Iris pigment epithelial cell (primary cell): ENCODE results near the gene DUSP10.
A peak's percentile ranks its signal among the peaks of the same experiment; 100 is the strongest.

Source experiments
- DNase-seq: peaks from one replicate; pipeline ENCODE4 v3.0.0-alpha.2; 2011; ENCODE audit warnings: low read depth

DUSP10 gene

DNA sequence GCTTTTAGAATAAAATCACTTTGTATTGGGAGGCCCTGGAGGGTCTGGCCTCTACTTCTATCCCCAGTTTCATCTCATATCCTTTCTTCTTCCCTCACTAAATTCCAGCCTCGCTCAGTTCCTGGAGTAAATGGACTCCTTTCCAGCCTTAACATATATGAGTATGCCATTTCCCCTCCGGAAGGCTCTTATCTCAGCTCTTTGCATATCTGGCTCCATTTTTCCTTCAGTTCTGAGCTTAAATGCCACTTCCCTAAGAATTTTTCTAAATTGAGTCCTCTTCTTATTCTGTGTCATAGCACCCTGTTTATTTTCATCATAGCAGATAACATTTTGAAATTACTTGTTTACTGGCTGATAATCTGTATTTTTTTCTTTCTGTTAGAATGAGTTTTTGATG is 20.2 kb upstream of the DUSP10 start:
- no peak for DNase-seq

DNA sequence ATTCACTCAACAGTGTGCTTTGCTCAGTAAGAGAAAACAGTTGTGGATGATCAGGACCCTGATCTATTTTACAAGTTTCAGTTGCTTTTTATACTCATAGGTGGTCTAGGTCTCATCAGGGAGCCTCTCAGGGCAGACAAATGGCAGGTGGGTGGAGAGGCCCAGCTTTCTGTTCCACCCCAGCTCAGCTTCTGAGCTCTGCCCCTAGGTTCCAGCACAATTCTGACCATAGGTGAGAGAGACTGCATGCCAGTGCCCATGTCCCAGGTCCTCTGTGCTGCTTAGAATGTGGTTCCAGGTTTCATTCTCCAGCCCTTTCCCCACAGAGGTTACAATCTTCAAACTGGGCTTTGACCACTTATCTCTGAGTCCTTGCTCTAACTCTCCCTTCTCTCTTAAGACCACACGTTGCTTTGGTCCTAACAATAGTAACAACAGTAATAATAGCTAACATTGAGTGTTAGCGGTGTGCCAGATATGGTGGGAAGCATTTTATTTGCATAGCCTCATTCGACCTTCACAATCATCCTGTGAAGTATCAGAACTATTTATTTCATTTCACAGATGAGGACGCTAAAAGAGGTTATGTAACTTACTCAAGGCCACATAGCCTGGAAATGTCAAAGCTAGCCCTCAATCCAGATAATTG is 19.6 kb upstream of the DUSP10 start:
- no peak for DNase-seq

DNA sequence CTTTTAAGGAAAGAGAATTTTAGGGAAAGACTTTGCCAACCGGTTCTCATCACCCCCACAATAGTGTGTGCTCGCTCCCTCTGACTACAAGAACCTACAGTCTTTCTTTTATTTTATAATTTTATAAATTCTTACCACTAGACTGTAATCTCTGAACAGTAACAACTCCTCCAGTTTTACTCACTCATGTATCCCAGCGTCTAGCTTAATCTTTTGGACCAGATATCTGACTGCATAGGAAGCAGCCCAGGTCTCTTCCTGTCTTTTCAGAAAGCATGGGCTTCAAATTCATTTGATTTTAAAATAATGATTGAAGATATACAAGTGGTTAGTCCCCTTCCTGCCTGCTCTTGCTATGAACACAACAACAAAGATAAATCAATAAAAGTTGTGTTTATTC is 19.0 kb upstream of the DUSP10 start:
- DNase-seq, result no peak

DNA sequence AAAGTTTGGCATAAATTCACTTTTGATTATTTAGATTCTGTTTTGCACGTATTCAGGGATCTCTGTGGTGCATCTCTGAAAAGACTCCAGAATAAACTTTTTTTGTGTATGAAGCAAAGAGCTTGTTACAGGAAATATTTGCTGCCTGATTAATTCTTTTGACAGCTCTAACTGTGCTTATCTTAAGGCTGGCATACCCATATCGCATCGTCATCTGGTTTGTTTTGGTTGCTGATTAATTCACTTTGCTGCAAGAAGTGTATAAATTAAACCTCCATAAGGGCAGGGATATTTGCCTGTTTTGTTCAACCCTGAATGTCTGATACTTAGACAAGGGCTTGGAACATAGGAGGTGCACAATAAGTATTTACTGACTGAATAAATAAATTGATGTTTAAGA is 17.5 kb upstream of the DUSP10 start:
- peak; percentile 64 for DNase-seq

DNA sequence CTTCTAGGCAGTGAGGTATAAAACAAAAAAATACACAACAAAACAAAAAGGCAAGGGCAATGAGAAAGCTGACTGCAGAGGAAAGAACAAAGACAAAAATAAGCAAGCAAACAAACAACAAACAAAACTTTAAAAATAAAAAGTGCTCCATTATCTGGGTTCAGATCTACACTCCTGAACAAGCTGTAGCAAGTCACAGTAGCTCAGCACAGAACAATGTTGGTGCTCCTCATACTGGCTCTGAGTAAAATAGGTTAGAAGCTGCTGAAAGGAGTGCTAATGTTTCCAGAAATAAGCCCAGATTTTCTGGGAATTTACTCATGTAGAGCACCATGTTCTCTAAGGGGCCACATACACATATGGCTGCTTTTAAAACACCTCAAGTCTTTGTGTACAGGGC is 16.6 kb upstream of the DUSP10 start:
- DNase-seq, result no peak

DNA sequence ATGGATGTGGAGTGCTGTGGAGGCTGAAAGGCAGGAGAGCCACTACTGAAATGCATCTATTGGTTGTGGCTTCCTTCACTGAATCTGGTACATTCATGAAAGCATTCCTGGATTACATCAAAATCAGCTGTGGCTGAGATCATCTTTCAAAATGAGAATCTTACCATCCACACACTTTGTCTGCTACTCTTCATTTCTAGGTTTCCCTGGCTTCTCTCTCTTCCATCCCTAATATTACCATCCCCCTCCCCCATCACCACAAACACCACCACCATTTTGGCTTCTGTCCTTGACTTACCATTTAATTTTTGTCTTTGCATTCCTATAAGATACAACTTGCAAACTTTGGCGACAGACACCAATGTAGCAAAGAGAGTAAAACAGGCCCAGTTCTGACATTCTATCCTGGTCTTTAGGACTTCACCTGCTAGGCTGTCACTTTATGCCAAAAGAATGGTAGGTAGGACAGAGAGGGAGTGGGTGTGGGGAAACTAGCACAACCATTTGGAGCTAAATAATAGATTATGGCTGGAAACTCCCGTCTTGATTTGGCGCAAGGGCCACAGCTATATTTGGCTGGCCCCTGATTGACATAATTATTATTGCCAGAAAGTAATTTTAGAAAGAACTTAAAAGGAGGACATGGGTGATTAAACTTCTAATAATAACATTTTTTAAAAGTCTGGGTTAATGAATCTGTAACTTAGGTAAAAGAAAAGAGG is 15.1 kb upstream of the DUSP10 start:
- DNase-seq, result peak; percentile 41

DNA sequence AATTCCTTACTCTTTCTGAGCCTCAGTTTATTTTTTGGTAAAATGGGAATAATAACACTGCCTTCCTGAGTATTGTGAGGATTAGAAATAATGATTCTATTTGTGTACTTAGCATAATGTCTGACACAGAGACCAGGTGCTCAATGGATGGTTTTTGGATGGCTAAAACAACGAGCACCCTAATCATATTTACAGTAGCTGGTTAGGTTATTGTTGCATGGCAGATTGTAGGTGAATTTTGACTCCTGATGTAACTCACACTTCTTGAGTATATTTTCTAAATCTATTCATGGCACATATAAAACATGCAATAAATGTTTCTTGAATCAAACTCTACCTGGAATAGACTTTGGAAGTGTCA is 11.9 kb upstream of the DUSP10 start:
- DNase-seq, result no peak

DNA sequence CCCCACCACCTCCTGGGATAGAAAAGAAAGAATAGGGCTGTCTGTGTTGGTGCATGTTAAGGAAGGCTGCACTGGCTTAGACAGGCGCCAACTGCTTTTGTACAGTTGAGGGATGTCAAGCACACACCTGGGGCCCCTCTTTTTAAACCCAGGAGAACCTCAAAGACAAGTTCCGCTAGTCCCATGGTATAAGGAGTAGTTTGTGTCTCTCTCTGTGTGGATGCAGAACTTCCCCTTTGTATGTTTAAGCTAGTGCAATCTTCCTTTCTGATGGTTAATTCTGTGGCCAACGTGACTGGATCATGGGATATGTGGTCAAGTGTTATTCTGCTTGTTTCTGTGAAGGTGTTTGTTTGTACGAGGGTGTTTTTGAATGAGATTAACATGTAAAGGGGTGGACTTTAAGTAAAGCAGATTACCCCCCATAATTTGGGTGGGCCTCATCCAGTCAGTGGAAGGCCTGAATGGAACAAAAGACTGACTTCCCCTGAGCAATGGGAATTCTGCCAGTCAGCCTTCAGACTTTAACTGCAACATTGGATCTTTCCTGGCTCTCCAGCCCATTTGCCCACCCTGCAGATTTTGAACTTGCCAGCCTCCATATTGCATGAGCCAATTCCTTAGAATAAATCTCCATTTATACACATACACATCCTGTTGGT is 9.5 kb upstream of the DUSP10 start:
- no peak for DNase-seq

DNA sequence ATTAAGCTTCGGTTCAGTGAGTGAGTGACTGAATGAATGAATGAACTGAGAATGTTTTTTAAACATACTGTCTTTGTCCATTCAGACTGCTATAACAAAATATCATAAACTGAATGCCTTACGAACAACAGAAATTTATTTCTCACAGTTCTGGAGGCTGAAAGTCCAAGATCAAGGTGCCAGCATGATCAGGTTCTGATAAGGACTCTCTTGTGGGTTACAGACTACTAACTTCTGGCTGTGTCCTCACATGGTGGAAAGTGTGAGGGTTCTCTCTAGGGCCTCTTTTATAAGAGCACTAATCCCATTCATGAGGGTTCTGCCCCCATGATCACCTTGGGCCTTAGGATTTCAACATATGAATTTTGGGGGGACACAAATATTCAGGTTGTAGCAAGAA is 7.1 kb upstream of the DUSP10 start:
- no peak for DNase-seq

DNA sequence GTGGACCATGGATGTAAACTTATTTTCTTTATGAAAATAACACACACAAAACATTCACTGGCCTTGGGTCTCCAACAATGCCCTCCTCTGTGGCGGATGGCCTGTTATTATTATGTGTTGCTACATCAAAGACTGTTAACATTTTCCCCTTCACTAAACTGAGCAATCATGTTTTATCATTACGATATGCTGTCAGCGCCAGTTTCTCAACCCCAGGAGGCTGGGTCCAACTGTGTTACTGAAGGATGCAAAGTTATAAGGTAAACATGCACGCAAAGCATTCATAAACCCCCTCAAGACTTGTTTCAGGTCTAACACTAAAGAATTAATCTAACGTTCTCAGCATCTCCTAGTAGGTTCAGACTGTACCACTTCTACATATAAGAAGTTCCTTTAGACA is 6.0 kb upstream of the DUSP10 start:
- DNase-seq, result no peak

GRCh38 chr1:221743416-221744208 is 1.7 kb upstream of the DUSP10 start:
- DNase-seq, result no peak

DNA sequence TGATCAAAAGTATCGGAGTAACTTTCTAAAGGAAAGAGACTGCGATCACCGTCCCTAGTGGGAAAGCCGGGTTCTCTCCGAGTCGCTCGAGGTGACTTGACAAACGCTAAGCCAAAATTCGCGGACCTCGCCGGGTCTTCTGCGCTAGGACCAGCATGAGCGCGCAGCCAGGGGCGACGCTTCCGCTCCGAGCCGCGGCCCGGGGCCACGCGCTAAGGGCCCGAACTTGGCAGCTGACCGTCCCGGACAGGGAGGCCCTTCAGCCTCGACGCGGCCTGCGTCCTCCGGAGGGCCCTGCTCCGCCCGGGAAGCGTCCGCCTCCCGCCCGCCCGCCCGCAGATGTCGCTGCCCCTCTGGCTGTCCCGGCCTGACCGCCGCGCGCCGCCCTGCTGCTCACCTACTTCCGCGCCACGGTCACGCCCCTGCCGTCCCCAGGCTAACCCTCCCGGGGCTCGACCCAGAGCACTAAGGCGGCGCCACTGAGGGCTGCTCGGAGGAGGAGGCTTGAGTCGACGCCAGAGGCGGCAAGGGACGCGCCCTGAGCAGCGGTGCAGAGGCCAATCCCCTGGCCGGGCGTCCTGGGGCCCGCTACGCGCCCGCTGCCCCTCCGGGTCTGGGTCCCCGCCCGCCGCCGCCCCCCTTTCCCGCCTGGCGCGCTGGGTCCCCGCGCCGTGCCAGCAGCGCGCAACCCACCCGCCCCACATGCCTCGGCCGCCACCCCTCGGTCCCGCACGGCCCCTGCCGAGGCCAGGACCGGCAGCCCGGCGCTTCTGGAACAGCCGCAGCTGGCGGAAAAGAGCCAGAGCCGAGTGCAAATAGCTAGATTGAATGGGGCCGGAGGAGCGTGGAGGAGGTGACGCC is 896 bp upstream of the DUSP10 start:
- DNase-seq, result peak; percentile 74

- DNase-seq, result peak; percentile 46
Measured at GRCh38 chr1:221740993-221741702, 741 bp downstream of the DUSP10 start.

DNA sequence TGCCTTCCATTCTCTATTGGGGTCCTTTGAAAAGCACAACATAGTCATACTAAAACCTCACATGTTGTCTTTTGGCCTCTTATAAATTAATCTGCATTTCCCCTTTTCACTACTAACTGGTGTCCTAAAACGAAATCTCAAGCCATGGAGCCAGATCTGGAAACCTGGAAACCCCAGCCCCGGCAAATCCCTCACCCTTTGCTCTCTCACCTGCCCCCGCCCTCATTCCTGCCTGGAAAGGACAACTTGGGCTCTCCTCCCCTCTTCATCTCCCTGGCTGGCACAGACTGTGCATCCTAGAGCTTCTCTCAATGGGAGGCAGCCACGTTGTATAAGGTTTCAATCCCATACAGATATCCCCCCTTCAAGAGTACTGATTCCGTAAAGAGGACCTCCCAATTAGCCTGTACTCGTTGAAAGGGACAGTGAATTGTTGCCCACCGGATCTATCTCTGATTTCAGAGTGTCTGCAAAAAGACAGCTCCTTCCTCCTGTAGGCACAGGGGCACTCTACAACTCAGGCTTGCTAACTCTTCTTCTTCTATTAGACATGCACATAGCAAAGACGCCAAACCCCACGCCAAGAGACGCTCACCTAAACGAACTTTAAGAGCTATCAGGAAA is 1.4 kb downstream of the DUSP10 start:
- no peak for DNase-seq

- DNase-seq, result no peak
Measured at GRCh38 chr1:221739677-221740025, 2.2 kb downstream of the DUSP10 start.

- DNase-seq, result no peak
Measured at GRCh38 chr1:221739018-221739676, 2.7 kb downstream of the DUSP10 start.

DNA sequence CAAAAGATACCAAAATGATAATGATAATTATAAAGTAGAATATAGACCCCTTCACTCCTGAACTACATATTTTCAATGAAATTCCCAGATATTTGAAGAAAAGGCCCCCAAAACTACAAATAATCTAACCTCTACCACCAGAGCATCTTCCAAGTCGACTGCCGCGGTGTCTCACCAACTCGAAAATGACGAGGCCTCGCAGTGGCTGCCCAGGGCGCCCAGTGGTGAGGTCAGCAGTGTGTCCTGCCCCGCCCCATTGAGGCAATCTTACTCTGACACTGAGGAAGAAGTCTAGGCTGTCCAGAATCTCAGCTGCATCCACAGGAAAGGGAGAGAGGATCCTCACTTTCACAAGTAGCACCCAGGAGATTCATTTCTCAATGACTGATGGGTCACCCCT is 5.2 kb downstream of the DUSP10 start:
- no peak for DNase-seq

DNA sequence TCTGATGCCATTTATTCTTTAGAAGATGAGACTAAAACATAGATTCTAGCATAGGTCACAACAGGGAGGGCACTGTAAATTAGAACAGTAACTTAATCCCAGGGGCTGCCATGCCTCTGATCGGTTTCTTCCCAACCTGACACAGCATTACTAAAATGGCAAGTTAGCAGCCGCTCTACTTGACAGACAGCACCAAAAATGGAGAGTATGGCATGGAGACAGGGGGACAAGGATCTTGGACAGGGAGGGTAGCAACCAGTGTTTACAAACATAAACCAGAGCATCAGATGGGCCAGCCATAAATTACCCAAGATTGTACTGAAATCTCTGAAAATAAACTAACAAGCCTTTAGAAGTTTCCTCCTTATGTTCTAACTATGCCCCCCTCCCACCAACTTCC is 5.9 kb downstream of the DUSP10 start:
- DNase-seq, result no peak

DNA sequence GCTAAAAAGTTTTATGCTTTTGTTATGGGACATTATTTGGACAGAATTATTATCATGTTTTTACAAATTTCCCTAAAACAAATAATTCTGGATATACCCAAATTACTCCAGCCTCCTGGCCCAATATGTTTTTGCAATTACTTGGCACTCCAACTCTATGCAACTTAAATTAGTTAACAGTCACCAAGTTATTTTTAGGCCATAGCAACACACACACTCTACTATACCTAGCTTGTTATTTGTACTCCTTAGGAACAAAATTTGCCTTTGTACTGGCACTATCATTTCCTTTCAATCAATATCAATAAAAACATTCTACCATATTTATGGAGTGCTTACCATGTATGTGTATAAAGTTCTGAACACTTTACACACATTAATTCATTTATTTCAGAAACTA is 7.7 kb downstream of the DUSP10 start:
- DNase-seq, result no peak

DNA sequence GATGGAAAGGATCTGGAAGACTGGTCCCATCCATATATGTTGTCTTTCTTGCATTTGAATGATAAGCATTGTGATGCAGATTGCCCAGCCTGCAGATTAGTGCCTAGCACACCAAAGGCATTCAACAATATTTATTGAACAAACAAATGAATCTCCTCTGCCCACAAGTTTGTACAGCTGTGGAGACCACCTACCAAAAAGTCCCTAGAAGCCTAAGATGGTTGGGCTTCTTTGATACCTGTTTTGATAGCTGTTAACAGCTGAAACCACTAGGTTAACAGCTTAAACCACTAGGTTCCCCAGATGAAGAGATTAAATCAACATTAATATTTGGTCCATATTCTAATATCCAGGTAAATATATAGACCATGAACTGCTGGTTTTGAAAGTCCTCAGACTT is 9.8 kb downstream of the DUSP10 start:
- no peak for DNase-seq
